GM12801 (cell line): Measurements from ENCODE around the gene PHTF2.

ENCODE experiments used
- TF ChIP-seq, protein P1 (sequence below): IDR thresholded peaks from one replicate; pipeline ENCODE4 v1.5.1; 2011; ENCODE audit warnings: control low read depth; ENCODE audit not compliant: insufficient read length; ENCODE audit errors: extremely low read depth

Gene PHTF2

DNA sequence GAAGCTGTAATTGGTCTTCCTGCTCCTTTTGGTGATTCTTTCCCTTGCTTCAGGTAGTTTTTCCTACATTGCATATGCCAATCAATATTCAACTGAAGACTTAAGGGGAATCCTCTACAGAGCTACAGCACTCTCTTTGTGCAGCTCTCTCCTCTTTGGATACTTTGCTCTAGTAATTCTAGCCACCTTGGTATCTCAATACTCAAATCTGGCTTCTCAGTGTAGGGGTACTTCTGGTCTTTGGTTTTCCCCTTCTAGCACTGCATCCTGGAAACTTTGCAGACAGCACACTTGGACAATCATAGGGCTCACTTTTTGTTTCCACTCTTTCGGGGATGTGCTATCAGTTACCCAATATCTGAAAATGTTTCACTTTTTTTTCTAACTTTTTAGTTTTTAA is 9.9 kb downstream of the PHTF2 start:
- TF ChIP-seq, protein P1, sequence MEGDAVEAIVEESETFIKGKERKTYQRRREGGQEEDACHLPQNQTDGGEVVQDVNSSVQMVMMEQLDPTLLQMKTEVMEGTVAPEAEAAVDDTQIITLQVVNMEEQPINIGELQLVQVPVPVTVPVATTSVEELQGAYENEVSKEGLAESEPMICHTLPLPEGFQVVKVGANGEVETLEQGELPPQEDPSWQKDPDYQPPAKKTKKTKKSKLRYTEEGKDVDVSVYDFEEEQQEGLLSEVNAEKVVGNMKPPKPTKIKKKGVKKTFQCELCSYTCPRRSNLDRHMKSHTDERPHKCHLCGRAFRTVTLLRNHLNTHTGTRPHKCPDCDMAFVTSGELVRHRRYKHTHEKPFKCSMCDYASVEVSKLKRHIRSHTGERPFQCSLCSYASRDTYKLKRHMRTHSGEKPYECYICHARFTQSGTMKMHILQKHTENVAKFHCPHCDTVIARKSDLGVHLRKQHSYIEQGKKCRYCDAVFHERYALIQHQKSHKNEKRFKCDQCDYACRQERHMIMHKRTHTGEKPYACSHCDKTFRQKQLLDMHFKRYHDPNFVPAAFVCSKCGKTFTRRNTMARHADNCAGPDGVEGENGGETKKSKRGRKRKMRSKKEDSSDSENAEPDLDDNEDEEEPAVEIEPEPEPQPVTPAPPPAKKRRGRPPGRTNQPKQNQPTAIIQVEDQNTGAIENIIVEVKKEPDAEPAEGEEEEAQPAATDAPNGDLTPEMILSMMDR: no peak

DNA sequence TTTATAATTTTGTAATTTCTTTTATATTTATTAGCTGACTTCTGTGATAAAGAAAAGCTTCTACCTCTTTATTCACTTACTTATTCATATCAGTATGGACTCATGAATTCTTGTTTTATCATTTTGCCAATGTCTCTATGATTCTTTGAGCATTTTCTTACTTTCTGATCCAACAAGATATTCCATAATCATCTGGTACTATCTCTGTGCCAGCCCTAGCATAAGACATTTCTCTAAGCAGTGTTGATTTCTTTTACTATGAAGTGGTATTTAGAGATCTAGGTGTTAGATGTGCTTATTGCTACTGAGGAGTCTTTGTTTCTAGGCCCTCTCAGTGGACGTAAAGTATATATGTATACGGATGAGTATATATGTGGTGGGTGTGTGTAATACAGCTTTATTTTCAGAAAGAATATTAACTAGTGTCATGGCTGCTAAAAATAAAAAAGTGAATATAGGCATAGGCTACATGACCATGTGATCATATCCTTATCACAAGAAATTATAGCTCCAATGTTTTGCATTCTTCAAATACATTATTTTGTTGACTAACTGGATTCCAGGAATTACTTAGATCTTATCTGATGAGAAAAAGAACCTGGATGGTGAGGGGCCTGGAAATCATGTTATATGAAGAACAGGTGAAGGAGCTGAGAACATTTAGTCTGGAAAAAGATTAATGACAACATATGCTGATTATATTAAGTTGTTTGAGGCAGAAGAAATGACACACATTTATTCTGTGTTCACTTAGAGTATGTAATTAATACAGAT is 13.1 kb downstream of the PHTF2 start:
- TF ChIP-seq, protein P1: no peak

DNA sequence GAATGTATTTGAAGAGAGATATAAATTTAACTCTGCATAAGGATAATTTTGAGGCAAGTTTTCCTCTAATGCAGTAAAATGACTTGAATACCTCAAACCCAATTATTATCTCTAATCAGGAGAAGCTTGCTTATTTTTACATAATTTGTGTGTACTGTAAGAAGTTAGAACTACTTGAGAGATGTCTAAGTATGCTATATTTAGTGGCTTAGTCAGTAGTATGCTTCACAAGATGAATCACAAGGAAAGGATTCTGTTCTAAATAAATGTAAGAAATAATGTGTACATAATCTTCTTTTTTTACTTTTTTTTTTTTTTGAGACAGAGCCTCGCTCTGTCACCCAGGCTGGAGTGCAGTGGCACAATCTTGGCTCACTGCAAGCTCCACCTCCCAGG is 13.7 kb downstream of the PHTF2 start:
- TF ChIP-seq, protein P1: no peak

DNA sequence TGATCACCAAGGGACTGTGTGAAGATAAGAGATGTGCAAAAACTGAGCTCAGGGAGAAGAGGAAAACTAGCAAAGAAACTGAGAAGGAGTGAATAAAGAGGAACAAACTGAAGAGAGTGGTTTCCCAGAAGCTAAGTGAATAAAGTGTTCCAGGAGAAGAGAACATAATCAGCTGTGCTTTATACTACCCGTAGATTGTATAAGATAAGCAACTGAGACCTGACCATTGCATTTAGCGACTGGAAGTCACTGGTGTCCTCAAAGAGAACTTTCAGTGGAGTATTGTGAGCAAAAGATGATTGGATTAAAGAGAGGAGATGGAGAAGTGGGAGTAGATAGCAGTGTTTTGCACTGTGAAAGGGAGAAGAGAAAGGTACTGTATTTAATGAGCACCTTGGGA is 14.6 kb downstream of the PHTF2 start:
- TF ChIP-seq, protein P1: no peak

DNA sequence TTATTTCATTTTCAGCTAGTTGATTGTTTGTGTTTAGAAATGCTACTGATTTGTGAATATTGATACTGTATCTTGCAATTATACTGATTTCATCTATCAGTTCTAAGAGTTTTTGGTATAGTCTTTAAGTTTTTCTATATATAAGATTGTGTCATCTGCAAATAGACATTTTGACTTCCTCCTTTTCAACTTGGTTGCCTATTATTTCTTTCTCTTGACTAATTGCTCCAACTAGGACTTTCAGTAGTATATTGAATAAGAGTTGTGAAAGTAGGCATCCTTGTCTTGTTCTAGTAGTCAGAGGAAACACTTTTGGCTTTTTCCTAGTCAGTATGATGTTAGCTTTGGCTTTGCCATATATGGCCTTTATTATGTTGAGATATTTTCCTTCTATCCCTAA is 20.4 kb downstream of the PHTF2 start:
- TF ChIP-seq, protein P1: no peak

DNA sequence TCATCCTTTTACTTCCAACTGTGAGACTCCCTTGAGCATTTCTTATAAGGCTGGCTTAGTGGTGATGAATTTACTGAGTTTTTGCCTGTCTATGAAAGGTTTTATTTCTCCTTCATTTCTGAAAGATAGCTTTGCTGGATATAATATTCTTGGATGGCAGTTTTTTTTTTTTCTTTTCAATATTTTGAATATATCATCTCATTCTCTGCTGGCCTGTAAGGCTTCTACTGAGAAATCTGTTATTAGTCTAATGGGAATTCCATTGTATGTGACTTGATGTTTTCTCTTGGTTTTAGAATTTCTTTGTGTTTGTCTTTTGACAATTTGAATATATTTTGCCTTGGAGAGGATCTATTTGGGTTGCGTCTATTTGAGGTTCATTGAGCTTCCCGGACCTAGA is 22.4 kb downstream of the PHTF2 start:
- TF ChIP-seq, protein P1: no peak

DNA sequence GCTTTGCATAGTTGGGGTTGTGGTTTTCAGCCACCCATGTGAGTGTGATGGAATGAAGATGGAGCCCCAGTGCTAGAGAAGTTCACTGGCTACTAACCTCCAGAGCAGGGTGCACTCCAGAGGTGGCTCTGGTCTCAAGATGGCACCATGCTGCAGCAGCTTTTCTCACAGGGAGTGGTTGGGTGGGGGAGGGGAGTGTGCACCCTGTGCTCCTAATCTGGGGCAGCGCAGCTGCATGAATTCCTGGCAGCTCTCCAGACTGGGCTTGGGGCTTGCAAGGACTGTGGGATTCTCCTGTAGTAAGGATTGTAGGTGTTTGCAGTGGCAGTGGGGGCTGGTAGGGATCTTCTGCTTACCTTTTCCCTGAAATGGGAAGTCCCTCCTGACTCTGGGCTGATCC is 23.7 kb downstream of the PHTF2 start:
- TF ChIP-seq, protein P1: no peak

DNA sequence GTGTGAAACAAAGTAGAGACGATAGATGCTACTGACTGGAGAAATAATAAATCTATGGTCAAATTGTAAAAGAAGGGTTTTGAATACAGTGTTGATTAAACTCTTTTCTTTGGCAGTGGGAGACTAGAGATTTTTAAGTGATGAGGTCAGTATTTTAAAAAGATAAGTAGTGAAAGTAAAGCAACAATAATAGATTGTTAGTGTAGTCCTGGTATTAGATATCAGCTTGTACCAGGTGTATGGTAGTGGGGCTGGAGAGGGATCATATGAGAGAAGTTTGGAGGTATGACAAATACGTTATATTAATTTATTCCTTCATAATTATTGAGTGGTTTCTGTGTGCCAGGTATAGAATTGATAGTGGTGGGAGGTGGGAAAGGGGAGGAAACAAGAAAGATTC is 25.2 kb downstream of the PHTF2 start:
- TF ChIP-seq, protein P1: no peak
